Lower lobe of right lung (tissue), 2 donors: ENCODE data around the gene XAB2. TPM values are rescaled to one million over a fixed set of nuclear protein-coding genes. Genes with fewer than 3 reads are reported as not detected.
A peak's percentile ranks its signal among the peaks of the same experiment; 100 is the strongest.

ENCODE experiments used
- ATAC-seq, 2 donors: fragments of 200-7000 bp; cut with Tn5 transposase; one replicate each; pipeline ENCODE4 v1.9.1; 2020 to 2022; ENCODE audit warnings: mild to moderate bottlenecking in 2 of 2, moderate library complexity in 2 of 2
- DNase-seq: peaks from one replicate; pipeline ENCODE4 v3.0.0-alpha.2; 2020
- H3K27ac ChIP-seq: fragments of 200-600 bp; one replicate; pipeline ENCODE4 v1.8.0; 2022
- H3K27me3 ChIP-seq: fragments of 200-600 bp; one replicate; pipeline ENCODE4 v1.8.0; 2022; ENCODE audit warnings: low read depth
- H3K36me3 ChIP-seq: fragments of 200-600 bp; one replicate; pipeline ENCODE4 v1.8.0; 2022; ENCODE audit warnings: mild to moderate bottlenecking
- H3K4me1 ChIP-seq: fragments of 200-600 bp; one replicate; pipeline ENCODE4 v1.8.0; 2022
- H3K4me3 ChIP-seq: fragments of 200-600 bp; one replicate; pipeline ENCODE4 v1.8.0; 2022; ENCODE audit warnings: mild to moderate bottlenecking
- H3K9me3 ChIP-seq: fragments of 200-600 bp; one replicate; pipeline ENCODE4 v1.8.0; 2022
- intact Hi-C: fragments of 100-400 bp; cut with DNase I; formaldehyde crosslinking; loops from one replicate; pipeline ENCODE4 v1.11.0; 2022
- total RNA-seq: library from RNA; stranded (reverse); fragmentation: NEBNext Ultra II Directional; extraction: Animal tissue kit (Norgen Biotek cat#: 25700); gene quantifications from one replicate; pipeline ENCODE4 v1.2.1, GENCODE V29; 2021
- TF ChIP-seq, protein P1 (sequence below): fragments of 200-600 bp; IDR thresholded peaks from one replicate; pipeline ENCODE4 v1.8.0; 2022; ENCODE audit warnings: antibody characterized with exemption, mild to moderate bottlenecking
- donor health status: DM: no; HTN: yes; CAD: no; lungs with severe emphysema.

The XAB2 gene
- total RNA-seq, 1 donor from 2014 or later: 42.0 TPM

GRCh38 chr19:7607212-7607873, 22.0 kb downstream of the XAB2 start:
- ATAC-seq: no peak
- Histone ChIP-seq H3K27ac (no peak overlapping the region), H3K27me3 (peaks cover 4% of the 10 kb centered on the region), H3K9me3 (no peaks in the 10 kb centered on the region), H3K4me3 (no peak overlapping the region), H3K4me1 (no peaks in the 10 kb centered on the region), H3K36me3 (peaks cover 35% of the 10 kb centered on the region)
- TF ChIP-seq, protein P1, sequence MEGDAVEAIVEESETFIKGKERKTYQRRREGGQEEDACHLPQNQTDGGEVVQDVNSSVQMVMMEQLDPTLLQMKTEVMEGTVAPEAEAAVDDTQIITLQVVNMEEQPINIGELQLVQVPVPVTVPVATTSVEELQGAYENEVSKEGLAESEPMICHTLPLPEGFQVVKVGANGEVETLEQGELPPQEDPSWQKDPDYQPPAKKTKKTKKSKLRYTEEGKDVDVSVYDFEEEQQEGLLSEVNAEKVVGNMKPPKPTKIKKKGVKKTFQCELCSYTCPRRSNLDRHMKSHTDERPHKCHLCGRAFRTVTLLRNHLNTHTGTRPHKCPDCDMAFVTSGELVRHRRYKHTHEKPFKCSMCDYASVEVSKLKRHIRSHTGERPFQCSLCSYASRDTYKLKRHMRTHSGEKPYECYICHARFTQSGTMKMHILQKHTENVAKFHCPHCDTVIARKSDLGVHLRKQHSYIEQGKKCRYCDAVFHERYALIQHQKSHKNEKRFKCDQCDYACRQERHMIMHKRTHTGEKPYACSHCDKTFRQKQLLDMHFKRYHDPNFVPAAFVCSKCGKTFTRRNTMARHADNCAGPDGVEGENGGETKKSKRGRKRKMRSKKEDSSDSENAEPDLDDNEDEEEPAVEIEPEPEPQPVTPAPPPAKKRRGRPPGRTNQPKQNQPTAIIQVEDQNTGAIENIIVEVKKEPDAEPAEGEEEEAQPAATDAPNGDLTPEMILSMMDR: no peak
- no peak for DNase-seq
- intact Hi-C loops: no loop called here

DNA sequence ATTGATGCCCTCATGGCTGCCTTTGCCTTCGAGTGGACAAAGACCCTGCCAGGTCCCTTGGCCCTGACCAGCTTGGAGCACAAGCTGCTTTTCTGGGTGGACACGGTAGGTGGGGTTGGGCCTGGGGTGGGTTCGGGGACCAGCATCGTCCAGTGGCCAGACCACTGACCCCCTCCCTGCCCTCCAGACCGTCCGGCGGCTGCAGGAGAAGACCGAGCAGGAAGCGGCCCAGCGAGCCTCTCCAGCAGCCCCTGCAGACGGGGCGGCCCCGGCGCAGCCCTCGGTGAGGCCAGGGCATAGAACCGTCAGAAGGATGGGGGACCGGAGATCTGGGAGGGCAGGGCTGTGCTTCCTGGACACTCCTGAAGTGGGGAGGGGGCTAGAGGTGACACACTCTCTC, 23.1 kb downstream of the XAB2 start:
- no peaks in the 10 kb centered on the region for H3K4me1 ChIP-seq
- no peaks in the 10 kb centered on the region for H3K9me3 ChIP-seq
- H3K4me3 ChIP-seq: no peak overlapping the region
- ATAC-seq (no peak), DNase-seq (no peak)
- peaks cover 6% of the 10 kb centered on the region for H3K27me3 ChIP-seq
- H3K36me3 ChIP-seq: peaks cover 25% of the 10 kb centered on the region
- TF ChIP-seq, protein P1: no peak
- intact Hi-C loops: no loop called here
- no peak overlapping the region for H3K27ac ChIP-seq

GRCh38 chr19:7605490-7606222, 23.7 kb downstream of the XAB2 start:
- Histone ChIP-seq H3K36me3 (peaks cover 20% of the 10 kb centered on the region), H3K4me3 (no peak overlapping the region), H3K9me3 (no peaks in the 10 kb centered on the region), H3K27me3 (peaks cover 10% of the 10 kb centered on the region), H3K4me1 (no peaks in the 10 kb centered on the region), H3K27ac (no peak overlapping the region)
- TF ChIP-seq, protein P1: no peak
- no peak for DNase-seq
- ATAC-seq: peak in 1 of 2 donors; percentile 7
- intact Hi-C loops: no loop called here

DNA sequence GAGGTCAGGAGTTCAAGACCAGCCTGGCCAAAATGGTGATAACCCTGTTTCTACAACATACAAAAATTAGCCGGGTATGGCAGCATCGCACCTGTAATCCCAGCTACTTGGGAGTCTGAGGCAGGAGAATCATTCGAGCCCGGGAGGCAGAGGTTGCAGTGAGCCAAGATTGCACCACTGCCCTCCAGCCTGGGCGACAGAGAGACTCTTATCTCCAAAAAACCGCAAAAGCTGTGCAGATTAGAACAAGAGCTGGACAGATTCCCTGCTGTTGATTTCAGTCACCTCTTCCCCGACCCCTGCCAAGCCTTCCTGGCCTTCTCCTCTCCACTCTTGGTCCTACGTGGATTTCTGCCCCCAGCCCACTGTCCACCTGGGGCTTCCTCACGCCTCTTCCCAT, 25.4 kb downstream of the XAB2 start:
- H3K9me3 ChIP-seq: no peaks in the 10 kb centered on the region
- H3K27me3 ChIP-seq: peaks cover 10% of the 10 kb centered on the region
- ATAC-seq (peak in 1 of 2 donors; percentile 15), DNase-seq (no peak)
- TF ChIP-seq, protein P1: no peak
- H3K4me1 ChIP-seq: no peaks in the 10 kb centered on the region
- intact Hi-C loops: no loop called here
- peaks cover 11% of the 10 kb centered on the region for H3K36me3 ChIP-seq
- no peak overlapping the region for H3K4me3 ChIP-seq
- no peak overlapping the region for H3K27ac ChIP-seq

DNA sequence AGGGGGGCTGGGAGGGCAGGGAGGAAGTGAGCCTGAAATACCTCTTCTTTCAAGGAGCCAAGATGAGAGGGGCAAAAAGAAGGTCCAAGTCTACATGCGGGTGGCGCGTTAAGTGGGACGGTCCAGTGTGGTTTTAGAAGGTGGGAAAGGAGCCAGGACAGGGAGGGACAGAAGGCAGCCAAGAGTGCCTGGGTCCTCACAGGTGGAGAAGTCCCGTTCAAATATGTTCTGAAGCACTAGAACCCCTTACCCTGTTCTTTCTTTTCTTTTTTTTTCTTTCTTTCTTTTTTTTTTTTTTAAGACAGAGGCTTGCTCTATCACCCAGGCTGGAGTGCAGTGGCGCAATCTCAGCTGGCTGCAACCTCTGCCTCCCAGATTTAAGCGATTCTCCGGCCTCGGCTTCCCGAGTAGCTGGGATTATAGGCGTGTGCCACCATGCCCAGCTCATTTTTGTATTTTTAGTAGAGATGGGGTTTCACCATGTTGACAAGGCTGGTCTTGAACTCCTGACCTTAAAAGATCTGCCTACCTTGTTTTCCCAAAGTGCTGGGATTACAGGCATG, 26.3 kb downstream of the XAB2 start:
- peaks cover 7% of the 10 kb centered on the region for H3K36me3 ChIP-seq
- TF ChIP-seq, protein P1: no peak
- intact Hi-C loops: no loop called here
- H3K9me3 ChIP-seq: no peaks in the 10 kb centered on the region
- H3K4me1 ChIP-seq: no peaks in the 10 kb centered on the region
- H3K27me3 ChIP-seq: peaks cover 17% of the 10 kb centered on the region
- H3K4me3 ChIP-seq: no peak overlapping the region
- peak overlapping the region; percentile 38 for H3K27ac ChIP-seq
- peak; percentile 3 to 23 for ATAC-seq
- DNase-seq: no peak
